ENCODE measurements around the gene PBXIP1.
A peak's percentile ranks its signal among the peaks of the same experiment; 100 is the strongest.
"Not testable (repeated sequence)": the region's sequence is repeated elsewhere in the genome, so short reads cannot be mapped to it uniquely, and the experiment has no call there.

PBXIP1 gene

DNA sequence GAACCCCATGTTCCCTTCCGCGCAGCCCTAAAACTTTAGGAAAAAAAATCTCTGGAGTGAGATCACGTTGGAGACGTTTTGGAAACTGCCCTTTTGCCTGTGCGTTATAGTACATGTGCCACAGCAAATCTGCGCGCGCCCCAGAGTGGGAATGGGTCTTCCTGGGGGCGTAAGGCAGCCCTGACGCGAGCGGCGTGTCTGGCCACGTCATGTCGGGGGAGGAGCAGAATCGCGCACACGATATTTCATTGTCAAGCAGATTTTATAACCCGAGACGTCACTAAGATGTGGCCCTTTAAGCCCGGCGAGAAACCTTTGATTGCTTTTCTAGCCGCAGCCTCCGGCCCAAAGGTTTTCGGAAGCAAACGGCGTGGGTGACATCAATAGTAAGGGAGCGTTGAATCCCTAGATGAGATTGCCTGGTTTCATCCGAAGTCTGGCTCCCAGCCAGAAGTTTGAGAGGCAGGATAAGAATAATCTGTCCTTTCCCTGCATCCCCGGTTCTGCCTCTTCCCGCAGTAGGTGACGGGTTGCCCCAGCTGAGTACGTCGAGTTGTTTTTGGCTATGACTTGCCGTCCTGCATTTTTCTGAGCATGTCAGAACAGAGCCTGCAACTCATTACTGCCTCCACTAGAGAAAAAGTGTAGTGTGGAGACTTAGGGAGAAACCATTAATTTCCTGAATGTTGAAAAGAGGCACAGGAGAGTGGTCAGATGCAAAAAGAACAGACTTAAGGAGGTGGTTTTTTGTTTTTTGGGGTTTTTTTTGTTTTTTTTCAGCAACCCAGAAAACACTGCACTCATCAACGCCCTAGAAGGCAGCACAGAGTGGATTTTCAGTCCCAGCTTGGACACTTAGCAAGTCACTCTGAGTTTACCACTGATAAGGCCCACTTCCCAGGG lies 18.6 kb downstream of the PBXIP1 start:
- DNase-seq (ENCODE audit: low spot score) = peak; percentile 95

DNA sequence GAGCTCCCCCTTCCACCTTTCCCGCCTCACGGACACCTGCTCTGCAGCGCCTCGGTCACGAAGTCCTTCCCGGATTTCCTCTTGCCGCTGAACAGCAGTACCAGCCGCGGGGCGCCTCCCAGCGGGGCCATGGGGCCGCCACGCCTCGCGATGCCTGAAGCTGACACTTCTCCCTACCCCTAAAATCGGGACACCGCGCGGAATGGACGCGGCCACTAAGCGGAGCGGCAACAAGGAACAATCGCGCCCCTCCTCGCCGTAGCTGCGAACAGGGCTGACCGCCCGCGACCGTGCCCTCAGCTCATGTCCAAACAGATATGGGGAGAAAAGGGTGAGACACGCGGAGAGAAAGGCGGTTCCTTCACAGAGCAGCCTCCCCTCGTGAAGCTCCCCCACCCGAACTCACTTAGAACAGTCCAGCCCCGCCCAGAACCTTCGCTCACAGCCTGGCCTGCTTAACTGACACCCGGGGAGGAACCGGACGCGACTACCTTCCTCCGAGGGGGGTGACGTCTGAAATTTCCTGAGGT lies 19.3 kb downstream of the PBXIP1 start, which contains the start of gene PMVK:
PMVK (minus strand) TSS at position 165 of the 530 bp plus-strand sequence; CDS start at position 131, 34 bp downstream.
- peak; percentile 98 for DNase-seq (ENCODE audit: low spot score)

DNA sequence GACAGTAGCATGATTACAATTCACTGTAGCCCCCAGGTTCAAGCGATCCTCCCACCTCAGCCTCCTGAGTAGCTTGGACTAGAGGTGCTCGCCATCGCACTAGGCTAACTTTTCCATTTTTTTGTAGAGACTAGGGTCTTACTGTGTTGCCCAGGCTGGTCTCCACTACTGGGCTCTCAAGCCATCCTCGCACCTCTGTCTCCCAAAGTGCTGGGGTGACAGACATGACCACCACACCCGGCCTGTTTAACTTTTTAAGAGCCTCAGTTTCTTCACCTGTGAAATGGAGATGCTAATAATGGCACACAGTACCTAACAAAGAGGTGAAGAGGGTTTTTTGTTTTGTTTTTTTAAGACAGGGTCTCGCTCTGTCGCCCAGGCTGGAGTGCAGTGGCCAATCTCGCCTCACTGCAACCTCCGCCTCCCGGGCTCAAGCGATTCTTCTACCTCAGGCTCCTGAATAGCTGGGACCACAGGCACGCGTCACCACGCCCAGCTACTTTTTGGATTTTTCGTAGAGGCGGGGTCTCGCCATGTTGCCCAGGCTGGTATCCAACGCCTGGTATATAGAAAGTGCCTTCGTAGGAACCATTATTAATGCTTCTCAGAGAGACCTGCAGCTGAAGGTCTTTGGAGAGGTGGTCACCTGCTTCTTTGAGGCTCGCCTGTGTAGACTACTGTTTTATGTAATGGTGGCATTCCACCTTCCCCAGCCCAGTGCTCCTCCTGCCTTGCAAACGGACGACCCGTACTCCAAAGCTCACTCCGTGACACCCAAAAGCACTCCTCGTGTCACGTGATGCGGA lies 19.9 kb downstream of the PBXIP1 start:
- no peak for DNase-seq (ENCODE audit: low spot score)

DNA sequence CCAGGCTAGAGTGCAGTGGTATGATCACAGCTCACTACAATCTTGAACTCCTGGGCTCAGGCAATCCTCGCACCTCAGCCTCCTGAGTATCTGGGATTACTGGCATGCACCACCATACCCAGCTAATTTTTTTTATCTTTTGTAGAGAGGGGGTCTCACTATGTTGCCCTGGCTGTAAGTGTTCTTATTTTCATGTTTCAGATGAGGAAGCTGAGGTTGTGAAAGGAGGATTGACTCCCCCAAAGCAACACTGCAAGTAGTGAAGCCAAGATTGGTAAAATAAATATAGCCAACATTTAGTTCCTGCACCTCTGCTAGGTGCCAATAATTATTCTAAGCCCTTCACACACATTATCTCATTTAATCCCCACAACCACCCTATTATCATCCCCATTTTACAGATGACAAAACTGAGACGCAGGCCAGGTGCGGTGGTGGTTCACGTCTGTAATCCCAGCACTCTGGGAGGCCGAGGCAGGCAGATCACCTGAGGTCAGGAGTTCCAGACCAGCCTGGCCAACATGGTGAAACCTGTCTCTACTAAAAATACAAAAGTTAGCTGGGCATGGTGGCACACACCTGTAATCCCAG lies 21.4 kb downstream of the PBXIP1 start:
- no peak for DNase-seq (ENCODE audit: low spot score)

DNA sequence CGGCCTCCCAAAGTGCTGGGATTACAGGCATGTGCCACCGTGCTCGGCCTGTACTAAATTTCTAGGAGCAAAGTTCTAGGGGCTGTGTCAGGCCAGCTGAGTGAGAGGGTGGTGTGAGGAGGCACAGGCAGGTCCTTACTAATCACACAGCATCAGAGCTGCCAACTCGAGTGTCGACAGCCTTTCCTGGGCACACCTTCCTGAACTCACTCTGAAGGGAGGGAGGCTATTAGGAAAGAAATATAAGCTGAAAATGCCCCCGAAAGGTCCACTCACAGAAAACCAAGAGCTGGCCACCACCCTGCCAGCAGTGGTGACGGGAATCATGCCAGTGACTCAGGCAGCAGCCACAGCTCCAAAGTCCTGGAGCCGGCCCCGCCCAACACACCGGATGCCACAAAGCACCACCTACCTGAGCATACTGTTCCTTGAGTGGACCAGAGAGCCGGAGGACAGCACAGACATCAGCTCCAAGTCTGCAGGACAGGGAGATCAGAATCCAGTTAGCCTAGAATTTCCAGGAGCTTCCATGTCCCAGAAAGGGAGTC lies 23.9 kb downstream of the PBXIP1 start:
- DNase-seq (ENCODE audit: low spot score) = no peak

DNA sequence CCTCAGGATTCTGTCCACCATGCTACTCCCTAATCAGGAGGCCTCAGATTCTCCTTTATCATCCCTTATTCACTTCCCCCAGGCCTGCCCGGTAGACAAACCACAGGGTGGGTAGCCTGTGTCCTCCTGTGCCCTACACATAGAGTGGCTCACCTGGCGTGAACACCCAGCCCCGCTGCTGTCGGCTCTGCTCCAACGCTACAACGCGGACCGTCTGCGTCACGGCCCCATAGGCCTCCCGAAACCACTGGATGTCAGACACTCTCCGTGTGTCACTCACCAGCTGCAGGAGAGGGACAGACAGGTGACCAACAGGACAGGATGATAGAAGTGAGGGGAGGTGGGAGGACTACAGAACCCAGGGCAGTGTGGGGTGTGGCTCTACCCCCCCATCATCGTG lies 29.7 kb downstream of the PBXIP1 start:
- DNase-seq (ENCODE audit: low spot score) = no peak

DNA sequence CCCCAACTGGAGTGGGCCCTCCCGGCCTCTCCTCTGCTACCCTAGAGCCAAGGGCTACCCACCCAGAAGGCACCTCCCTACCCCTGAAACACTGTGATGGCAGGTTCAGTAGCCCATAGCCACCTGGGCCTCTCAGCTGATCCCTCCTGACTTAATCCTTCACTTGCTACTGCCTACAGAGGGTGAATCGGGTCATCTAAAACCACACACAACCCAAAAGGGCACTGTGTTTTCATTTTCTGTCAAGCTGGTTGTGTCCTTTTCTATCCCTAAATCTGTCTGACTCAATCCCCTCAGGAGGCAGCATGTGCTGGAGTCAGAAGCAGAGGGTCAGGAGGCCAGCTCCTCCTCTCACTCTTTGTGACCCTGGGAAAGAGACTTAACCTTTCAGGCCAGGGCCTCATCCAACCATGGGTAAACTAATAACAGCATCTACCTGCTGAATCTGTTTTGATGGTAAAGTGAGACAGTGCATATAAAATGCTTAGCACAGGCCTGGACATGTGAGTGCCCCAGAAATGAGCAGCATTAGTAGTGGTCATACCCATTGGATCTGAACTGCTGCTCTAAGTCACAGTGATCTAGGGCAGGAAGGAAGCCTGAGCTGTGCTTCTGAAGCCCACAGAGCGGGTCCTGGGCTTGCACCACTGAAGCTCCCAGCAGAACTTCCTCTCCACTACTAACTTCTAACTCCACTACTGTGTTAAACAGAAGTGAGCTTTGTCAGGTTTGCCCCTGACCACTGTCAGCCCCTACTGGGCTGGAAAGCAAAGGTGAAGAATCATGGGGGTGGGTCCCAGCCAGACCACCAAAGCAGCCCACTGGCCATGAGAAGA lies 30.3 kb downstream of the PBXIP1 start:
- DNase-seq (ENCODE audit: low spot score) = no peak

DNA sequence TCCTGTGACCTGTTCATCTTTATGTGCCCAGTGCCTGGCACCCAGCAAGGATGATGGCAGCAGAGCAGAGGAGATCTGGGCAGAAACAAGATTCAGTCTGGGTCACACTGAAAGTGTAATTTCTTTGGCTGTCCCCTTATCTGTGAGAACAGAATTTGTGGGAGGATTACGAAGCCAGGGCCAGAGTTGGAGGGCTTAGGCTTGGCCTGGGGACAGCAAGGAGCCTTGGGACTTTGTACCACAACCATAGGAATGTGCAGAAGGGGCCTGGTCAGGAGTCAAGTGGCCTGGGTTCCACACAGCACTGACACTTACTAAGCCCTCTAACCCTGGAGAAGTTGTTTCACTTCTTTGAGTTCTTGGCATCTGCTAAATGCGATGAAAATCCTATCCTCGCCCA lies 32.2 kb downstream of the PBXIP1 start:
- no peak for DNase-seq (ENCODE audit: low spot score)

DNA sequence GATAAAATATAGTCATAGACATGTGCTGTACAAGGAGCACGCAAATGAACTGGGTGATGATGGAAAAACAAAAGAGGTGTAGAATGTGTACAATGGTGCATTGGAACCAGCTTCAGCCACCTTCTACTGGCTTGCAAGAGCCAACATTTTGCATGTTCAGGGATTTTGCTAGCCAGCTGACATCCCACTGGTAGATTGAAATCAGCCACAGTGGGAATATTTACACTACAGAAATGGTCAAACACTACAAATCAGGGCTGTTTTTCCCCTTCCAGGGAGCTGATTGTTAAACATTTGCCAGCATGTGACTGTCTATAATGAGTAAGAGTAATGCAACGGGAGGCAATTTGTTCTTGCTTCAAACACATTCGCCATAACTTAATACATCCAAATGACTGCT lies 42.6 kb downstream of the PBXIP1 start:
- DNase-seq (ENCODE audit: low spot score) = no peak

DNA sequence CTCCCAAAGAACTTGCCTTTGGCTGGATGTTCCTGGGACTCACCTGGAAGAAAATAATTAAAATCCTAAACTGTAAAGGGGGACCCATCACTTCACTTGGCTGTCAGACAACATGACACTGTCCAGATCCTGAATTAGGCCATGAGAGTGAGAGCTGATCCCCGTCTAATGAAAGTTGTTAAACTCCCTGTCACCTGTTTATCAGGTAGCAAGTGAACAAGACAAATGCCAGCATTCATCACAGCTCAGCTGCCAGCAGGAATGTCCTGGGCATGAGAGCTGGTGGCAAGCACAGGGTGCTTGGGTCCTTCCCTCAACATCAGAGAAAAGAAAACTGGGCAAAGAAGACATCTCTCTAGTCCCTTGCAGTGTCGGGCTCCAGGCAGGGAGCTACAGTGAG lies 43.1 kb downstream of the PBXIP1 start:
- no peak for DNase-seq (ENCODE audit: low spot score)

DNA sequence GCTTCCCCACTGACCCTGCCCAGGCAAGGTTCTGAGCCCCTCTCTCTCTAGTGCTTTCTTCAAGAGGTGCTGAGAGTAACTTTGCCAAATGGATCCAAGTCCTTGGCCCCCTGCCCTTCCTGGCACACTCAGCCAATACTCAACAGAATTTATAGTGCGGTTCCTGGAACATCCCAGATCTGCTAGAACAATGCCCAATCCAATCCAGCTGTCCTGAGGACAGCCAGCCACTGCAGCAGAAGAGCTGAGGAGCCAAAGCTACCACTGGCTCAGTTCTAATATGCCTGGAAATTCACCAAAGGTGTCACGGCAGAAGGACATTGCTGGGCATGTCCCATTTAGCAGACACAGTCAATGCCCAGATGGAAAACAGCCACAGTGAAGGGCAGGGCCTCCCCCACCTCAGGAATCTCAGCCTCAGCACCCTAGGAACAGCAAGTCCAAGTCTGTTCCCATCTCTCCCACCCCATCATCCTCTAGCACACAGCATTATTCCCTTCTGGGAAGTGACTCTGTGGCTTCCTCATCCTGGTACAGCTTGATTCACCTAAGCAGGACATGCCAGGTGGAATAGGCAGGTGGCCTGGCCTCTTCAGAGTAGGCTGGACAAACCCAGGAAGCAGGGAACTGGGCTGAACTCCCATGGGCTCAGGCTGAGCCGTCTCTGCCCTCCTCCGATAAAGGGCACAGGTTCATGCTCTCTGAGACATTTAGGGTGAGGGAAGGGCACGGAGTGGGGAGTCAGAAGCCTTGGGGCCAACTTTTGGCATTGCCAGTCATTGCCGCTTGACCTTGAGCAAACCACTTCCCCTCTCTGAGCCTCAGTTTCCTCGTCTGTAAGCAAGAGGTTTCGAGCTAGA lies 44.0 kb downstream of the PBXIP1 start:
- DNase-seq (ENCODE audit: low spot score) = no peak

DNA sequence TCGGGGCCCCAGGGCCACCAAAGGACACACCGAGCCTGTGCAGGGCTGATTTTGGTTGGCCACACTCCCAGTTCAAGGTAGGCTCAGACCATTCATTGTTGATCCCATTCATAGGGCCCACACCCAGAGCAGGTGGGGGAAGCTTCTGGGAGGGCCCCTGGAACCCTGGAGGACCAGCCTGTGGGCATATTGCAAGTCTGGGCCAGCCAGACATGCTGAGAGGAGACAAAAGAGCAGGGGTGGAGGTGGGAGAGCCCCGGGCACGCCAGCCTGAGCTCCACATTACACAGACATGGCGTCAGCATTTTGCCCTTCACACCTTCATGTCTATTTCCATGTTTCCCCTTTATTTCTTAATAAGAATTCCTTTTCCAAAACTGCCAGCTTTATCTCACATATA lies 45.0 kb downstream of the PBXIP1 start:
- DNase-seq (ENCODE audit: low spot score) = no peak

DNA sequence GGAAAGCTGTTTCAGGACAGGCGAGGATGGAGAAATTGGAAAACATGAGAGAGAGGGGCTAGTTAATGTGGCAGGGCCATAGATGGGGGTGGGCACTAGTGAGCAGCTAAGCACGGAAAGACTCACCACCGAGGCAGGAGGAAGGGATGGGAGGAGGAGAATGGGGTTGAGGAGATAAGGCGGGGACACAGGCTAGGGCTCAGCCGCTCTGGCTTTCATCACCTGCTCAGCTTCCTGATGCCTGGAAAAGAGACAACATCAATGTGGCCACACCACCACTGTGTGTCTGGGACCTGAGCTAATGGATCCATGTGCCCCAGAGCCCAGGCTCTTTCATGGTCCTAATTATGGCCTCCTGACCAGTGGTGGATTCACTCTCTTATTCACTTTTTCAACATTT lies 47.0 kb downstream of the PBXIP1 start:
- no peak for DNase-seq (ENCODE audit: low spot score)

DNA sequence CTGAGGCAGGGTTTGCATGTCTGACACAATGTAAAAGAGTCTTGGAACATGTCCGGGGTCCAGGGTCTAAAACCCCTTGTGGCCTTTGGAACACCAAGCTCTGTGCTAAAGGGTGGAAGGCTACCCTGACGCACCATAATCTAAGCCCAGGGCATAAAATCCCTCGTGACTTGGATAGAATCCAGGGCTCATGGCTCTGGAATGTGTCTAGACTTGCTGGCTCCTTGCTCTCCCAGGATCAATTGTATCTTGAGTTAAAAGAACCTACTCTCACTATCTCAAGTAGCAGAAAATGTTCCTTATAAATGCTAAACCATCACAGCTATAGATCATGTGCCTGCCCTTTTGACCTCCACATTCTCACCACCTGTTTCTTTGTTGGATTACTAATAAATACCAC lies 47.8 kb downstream of the PBXIP1 start:
- DNase-seq (ENCODE audit: low spot score) = not testable (repeated sequence)

DNA sequence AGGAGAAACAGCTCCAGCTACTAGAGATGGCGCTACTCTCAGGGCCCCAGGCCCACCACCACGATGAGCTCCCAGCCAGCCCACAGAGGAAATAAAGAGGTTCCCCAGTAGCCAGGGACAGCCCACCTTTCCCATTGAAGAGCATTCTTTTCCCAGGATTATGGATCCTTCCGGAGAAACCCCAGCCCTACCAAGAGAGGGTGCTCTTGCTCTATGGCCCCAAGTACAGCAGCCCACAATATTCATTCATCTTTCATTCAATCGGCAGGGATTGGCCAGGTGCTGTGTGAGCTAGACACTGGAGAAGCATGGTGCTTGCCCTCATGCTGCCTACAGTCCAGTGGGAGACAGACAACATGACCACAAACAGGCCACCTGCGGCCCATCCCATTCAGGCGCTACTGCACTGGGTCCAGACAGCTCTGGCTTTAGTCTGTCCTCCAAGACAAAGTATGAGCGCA lies 49.2 kb downstream of the PBXIP1 start:
- no peak for DNase-seq (ENCODE audit: low spot score)

DNA sequence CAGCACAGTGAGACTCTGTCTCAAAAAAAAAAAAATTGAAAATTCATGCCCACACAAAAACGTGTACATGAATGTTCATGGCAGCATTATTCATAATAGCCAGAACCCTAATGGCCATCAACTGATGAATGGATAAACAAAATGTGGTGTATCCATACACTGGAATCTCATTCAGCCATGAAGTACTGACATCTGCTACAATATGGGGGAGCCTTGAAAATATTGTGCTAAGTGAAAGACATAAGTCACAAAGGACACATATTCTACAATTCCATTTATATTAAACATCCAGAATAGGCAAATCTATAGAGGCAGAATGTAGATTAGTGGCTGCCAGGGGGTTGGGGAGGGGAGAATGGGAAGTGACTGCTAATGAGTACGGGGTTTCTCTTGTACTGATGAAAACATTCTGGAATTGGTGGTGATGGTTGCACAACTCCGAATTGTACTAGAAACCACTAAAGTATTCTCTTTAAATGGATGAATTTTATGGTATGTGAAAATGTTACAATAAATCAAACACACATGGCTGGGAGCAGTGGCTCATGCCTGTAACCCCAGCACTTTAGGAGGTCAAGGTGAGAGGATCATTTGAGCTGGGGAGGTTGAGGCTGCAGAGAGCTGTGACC lies 52.8 kb downstream of the PBXIP1 start:
- DNase-seq (ENCODE audit: low spot score) = no peak

DNA sequence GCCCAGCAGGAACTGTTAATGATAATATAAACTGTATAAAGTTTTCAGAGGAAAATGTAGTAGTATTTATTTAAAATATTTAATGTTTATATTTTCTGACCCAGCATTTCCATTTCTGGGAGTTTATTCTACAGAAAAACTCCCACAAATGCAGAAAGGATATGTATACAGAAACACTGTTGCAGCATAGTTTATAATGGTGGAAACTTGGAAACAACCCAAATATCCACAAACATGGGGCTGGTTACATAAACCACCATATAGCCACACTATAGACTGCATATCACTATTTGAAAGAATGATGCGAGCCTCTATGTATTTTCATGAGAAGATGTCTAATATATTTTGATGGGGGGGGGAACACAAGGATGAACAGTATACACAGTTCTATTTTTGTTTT lies 54.3 kb downstream of the PBXIP1 start:
- no peak for DNase-seq (ENCODE audit: low spot score)

DNA sequence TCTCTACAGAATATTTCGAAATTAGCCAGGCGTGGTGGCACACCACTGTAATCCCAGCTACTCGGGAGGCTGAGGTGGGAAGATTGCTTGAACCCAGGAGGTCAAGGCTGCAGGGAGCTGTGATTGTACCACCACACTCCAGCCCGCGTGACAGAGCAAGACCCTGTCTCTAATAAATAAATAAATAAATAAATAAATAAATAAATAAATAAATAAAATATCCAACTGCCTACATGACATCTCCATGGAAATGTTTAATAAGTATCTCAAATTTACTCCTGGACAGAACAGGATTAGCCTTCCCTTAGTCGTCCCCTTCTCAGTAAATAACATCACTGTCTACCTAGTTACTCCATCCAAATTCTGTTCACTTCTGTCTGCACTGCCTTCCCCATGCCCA lies 56.9 kb downstream of the PBXIP1 start:
- DNase-seq (ENCODE audit: low spot score) = no peak

DNA sequence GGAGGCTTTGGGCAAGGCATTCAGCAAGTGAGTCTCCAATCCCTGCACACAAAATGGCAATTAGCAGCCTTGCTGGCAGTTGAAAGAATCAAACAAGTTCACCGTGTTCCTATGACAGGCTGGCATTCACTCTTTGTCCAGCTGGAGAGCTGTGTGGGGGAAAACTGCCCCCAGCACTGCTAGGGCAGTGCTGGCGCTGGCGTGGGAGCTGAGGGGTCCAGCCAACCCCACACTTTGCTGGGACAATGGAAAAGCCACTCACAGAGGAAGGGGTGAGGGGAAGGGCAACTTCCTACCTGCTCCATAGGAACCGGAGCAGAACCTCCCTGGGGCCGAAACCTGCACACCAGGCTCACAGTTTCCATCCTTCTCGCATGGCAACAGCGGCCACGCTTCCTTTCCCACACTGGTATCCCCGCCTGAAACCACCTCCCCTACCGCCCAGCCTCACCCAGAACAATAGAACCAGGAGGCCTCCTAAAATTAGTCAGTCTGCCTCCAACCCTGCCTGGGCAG lies 59.1 kb downstream of the PBXIP1 start:
- peak; percentile 37 for DNase-seq (ENCODE audit: low spot score)
